Activated naive CD4-positive, alpha-beta T cell treated with anti-CD3 and anti-CD28 coated beads for 36 hours (primary cell): ENCODE data around the gene BBS7. TPM values are rescaled to one million over a fixed set of nuclear protein-coding genes. Genes with fewer than 3 reads are reported as not detected.

ENCODE experiments used
- CTCF ChIA-PET: fragments of 350-600 bp; sonication (Branson Sonifier 250); formaldehyde crosslinking; loops from one replicate; lab custom pipeline; 2021; ENCODE audit warnings: antibody characterized with exemption; lab: Charles Lee
- DNase-seq: peaks from one replicate; pipeline ENCODE4 v3.0.0-alpha.2; 2020
- H3K27ac Mint-ChIP-seq: one replicate; pipeline ENCODE4 v1.8.0; 2021; ENCODE audit warnings: mild to moderate bottlenecking, mixed read lengths
- H3K27me3 Mint-ChIP-seq: one replicate; pipeline ENCODE4 v1.8.0; 2021; ENCODE audit warnings: low read depth, mixed read lengths
- H3K36me3 Mint-ChIP-seq: one replicate; pipeline ENCODE4 v1.8.0; 2021; ENCODE audit warnings: low read depth, mixed read lengths
- H3K4me1 Mint-ChIP-seq: one replicate; pipeline ENCODE4 v1.8.0; 2021; ENCODE audit warnings: low read depth, mixed read lengths
- H3K4me3 Mint-ChIP-seq: one replicate; pipeline ENCODE4 v1.8.0; 2021; ENCODE audit warnings: mild to moderate bottlenecking, moderate library complexity, mixed read lengths
- H3K9me3 Mint-ChIP-seq: one replicate; pipeline ENCODE4 v1.8.0; 2021; ENCODE audit warnings: mixed read lengths
- intact Hi-C: fragments of 100-400 bp; cut with micrococcal nuclease; formaldehyde crosslinking; loops from one replicate; pipeline ENCODE4 v1.15.1; 2023
- total RNA-seq, 2 experiments: library from RNA; stranded (reverse); gene quantifications; one replicate each; pipeline ENCODE4 v1.2.3, GENCODE V29; 2021

BBS7 gene
- total RNA-seq, 2 experiments from 2014 or later: 16.6 to 19.4 TPM

DNA sequence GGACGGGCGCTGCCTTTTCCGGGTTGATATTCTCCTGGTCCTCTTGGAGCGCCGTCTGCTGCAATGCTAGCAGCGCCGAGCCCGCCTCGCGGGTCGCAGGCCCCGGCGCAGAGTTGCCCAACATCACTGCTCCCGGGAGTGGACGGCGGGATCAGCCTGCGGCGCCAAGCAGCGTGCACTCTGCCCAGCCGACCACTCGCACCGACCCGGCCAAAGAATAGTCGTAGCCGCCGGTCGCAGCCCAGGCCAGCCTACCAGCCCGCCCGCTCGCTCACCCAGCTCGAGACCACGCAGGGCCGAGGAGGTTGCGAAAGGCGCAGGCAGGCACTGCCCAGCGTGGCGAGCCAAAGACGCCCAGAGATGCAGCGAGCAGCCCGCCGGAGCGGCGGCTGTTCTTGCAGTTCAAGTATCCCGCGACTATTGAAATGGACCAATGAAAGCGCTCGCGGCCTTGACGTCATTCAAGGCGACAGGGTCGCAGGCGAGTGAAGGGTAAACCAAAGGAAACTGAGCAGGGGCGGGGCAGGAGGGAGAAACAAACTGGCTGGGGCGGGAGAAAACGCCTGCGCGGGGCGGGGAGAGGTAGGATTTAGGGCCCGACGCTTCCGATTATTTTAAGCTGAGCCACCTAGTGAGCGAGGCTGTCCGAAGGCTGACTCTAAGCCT is 46.6 kb downstream of the BBS7 start, which contains the start of gene CCNA2:
Gene CCNA2 (minus strand): TSS at position 379 of the 666 bp plus-strand sequence. CDS start 255 bp downstream, at position 124.
- Mint-ChIP-seq H3K27me3 (no peaks in the 10 kb centered on the region), H3K4me1 (peaks cover 20% of the 10 kb centered on the region)
- CTCF ChIA-PET: interaction anchor here (0.7 kb wide), 1 partner anchor 23 kb away, joined by 3 read pairs; no protein-coding TSS in a partner anchor

DNA sequence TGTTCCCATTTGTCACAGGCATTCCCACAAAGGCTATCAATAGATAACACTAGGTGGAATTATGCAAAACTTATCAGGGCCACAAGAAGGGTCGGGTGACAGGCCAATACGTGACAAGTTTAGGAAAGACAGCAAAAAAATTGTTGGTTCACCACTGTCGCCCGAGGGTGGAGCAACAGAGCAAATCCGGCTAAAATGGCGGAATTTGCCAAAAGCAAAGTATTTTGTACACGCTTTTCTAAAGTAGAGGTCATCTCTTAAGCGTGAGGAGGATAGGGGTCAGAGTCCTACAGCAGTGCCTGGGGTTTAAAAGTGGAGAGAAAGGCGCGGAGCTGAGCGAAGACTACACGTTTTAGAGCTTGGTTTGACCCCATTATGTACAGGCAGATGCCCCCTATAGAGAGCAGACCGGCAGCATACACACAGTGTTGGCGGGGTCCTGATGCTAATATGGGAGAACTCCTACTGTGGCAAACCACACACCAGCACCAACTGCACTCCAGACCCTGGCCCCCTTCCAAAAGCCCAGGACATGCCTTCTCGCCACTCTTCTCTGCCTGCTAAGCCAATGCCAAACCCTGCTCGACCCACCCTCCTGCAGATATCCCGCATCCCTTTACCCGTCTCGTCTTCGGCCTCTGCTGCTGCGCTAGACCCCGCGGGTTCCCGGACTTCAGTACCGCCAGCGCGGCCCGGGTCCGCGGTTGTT is 47.3 kb downstream of the BBS7 start:
- peak overlapping the region; percentile 86 for H3K27ac Mint-ChIP-seq
- DNase-seq: peak; percentile 61
- H3K36me3 Mint-ChIP-seq: peaks cover 42% of the 10 kb centered on the region
- intact Hi-C loops: loop anchor here (1.0 to 5.0 kb wide), 6 partner anchors 22 to 1099 kb away; partner anchors contain the start of genes BBS12, EXOSC9, IL2 and NUDT6
- CTCF ChIA-PET: interaction anchor here (0.6 to 0.7 kb wide), 2 partner anchors 14 to 23 kb away, joined by 3 read pairs; no protein-coding TSS in a partner anchor
- H3K27me3 Mint-ChIP-seq: no peaks in the 10 kb centered on the region
- peak overlapping the region; percentile 98 for H3K4me3 Mint-ChIP-seq
- no peaks in the 10 kb centered on the region for H3K9me3 Mint-ChIP-seq
- peaks cover 20% of the 10 kb centered on the region for H3K4me1 Mint-ChIP-seq

More for the DNA sequence above, 46.6 kb downstream of the BBS7 start, which contains the start of gene CCNA2:
- H3K27ac Mint-ChIP-seq: peak within 1 kb of the TSS; percentile 86
- H3K9me3 Mint-ChIP-seq: no peaks in the 10 kb centered on the region
- peak within 1 kb of the TSS; percentile 98 for H3K4me3 Mint-ChIP-seq
- DNase-seq: peak; percentile 99
- H3K36me3 Mint-ChIP-seq: peaks cover 36% of the 10 kb centered on the region
- intact Hi-C loops: loop anchor here (1.0 to 5.0 kb wide), 9 partner anchors 22 to 1099 kb away; partner anchors contain the start of genes ANXA5, BBS12, BBS7 and BLTP1

DNA sequence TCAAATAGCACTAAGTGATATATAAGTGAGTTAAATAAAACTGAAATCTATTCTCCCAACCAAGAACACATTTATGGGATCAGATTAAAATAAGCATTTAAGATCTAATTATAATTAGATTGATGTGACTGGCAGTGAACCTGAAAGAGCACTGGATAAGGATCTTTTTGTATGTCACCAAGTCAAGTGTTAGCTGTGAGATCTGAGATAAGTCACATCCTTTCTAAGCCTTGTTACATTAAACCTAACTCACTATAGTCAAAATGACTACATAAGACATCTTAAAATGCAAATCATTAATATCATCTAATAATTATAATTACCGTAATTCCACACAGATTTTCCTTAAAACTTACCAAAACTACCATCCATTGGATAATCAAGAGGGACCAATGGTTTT is 48.2 kb downstream of the BBS7 start:
- Mint-ChIP-seq H3K4me1 (peaks cover 20% of the 10 kb centered on the region), H3K4me3 (peak overlapping the region; percentile 98), H3K9me3 (no peaks in the 10 kb centered on the region), H3K36me3 (peaks cover 47% of the 10 kb centered on the region), H3K27me3 (no peaks in the 10 kb centered on the region), H3K27ac (no peak overlapping the region)
- CTCF ChIA-PET: interaction anchor here (1.0 kb wide), 2 partner anchors 16 to 18 kb away, joined by 4 to 5 read pairs; no protein-coding TSS in a partner anchor
- DNase-seq: no peak
- intact Hi-C loops: loop anchor here (5.0 kb wide), 5 partner anchors 565 to 1100 kb away; partner anchors contain the start of genes BBS12, IL2 and NUDT6

DNA sequence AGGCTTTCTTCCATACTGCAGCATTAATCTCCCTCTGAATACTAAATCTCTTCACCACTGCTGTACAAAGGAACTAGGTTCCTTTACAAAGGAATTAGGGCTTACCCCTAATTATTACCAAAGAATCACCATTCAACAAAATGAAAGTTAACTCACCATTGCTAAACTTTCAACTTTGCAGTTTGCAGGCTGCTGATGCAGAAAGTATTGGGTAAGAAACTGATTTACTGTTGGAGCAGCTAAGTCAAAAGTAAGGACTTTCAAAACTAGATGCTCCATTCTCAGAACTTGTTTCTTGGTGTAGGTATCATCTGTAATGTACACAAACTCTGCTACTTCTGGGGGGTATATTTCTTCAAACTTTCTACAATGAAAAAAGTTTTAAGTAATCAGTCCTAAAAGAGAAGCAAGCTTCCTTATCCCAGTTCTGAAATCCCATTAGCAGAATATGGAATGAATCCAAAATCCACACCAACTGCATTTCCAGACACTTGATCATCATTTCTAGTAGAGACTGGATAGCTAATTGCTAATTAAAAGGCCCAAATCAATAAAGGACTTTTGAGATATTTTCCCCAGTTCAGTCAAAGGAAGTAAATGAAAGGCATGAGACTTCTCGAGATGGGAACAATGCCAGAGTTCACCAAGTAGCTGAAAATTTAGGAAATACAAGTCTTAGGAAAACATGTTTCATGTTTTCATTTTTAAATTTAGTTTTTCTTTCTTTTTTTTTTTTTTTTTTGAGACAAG is 50.9 kb downstream of the BBS7 start:
- peaks cover 57% of the 10 kb centered on the region for H3K36me3 Mint-ChIP-seq
- no peak for DNase-seq
- H3K27me3 Mint-ChIP-seq: no peaks in the 10 kb centered on the region
- CTCF ChIA-PET: interaction anchor here (0.6 to 0.7 kb wide), 2 partner anchors 8 to 758 kb away, joined by 3 read pairs; no protein-coding TSS in a partner anchor
- H3K4me1 Mint-ChIP-seq: peaks cover 21% of the 10 kb centered on the region
- intact Hi-C loops: no loop called here
- H3K9me3 Mint-ChIP-seq: no peaks in the 10 kb centered on the region
- peak overlapping the region; percentile 9 for H3K27ac Mint-ChIP-seq
- H3K4me3 Mint-ChIP-seq: no peak overlapping the region

DNA sequence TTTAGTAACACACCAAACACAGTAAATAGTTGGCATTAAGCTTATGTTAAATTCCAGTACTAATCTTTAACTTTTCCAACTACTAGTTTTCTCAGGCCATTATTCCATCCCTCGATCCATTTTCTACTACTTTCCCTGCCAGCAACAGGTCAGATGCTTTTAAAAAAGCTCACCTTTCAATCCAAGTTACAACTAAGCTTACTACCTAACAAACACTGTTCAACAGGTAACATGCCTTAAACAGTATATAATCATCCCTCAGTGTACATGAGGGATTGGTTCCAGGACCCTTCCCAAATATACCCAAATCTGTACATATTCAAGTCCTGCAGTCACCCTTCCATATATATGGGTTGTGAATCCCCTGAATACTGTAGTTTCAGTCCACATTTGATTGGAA is 52.1 kb downstream of the BBS7 start:
- Mint-ChIP-seq H3K36me3 (peaks cover 57% of the 10 kb centered on the region), H3K4me3 (no peak overlapping the region), H3K9me3 (no peaks in the 10 kb centered on the region), H3K4me1 (peaks cover 23% of the 10 kb centered on the region), H3K27ac (peak overlapping the region; percentile 1), H3K27me3 (no peaks in the 10 kb centered on the region)
- DNase-seq: no peak
- intact Hi-C loops: no loop called here
- CTCF ChIA-PET: no interaction called here

DNA sequence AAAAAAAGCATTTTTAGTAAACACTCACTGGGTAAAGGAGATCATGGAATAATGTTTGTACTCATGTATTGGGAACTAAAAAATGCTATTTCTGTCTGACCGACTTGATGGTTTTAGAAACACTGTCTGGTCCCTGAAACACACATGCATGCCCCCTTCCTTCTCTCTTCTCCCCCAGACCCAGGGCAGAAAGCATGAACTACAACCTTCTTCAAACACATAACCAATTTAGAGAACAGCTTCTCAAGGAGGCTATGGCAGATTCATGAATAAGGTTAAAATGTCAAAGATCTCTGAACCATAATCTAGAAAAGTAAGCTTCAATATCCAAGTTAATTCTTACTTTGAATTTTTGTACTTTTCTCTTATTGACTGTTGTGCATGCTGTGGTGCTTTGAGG is 52.6 kb downstream of the BBS7 start:
- Mint-ChIP-seq H3K36me3 (peaks cover 54% of the 10 kb centered on the region), H3K4me3 (no peak overlapping the region)
- CTCF ChIA-PET: no interaction called here

DNA sequence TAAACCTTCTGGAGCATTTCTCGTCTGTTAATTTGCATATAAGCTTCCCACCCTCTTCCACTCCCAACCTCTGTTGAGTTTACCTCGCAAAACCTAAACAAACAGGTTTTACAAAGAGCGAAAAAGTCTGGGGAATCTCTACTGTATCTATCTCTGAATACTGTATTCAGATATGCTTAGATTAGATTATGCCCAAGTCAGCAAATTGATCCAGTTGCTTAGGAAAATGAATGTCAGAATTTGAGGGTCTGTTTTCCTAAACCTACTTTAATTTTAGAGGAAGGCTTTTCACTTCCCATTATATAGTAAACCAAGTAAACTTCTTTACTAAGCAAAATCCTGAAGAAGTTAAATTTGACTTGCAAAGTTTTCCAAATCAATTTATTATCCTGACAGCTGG is 53.3 kb downstream of the BBS7 start:
- H3K4me3 Mint-ChIP-seq: no peak overlapping the region
- no peak overlapping the region for H3K27ac Mint-ChIP-seq
- intact Hi-C loops: no loop called here
- H3K36me3 Mint-ChIP-seq: peaks cover 50% of the 10 kb centered on the region
- DNase-seq: no peak
- CTCF ChIA-PET: no interaction called here
- peaks cover 17% of the 10 kb centered on the region for H3K4me1 Mint-ChIP-seq
- no peaks in the 10 kb centered on the region for H3K9me3 Mint-ChIP-seq
- H3K27me3 Mint-ChIP-seq: no peaks in the 10 kb centered on the region

More for the DNA sequence above, 52.6 kb downstream of the BBS7 start:
- peak overlapping the region; percentile 10 for H3K27ac Mint-ChIP-seq
- no peaks in the 10 kb centered on the region for H3K27me3 Mint-ChIP-seq
- no peak for DNase-seq
- intact Hi-C loops: no loop called here
- peaks cover 23% of the 10 kb centered on the region for H3K4me1 Mint-ChIP-seq
- no peaks in the 10 kb centered on the region for H3K9me3 Mint-ChIP-seq

DNA sequence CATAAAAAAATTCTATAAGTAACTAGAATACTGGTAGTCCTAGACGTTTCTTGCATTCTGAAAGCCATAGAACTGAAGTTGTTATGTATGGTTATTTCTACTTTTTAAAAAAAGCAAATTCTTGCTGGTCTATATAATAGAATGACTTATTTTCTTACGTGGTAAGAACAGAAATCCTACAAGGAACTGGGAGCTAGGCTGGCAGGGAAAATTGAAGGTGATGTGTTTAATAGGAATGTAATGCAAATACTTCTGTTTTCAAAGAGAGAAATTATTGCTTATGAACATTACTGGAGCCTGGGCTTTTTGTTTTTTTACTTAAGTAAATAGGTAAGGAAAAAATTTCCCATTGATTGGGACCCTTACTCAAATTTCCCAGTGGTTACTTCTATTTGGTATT is 55.5 kb downstream of the BBS7 start:
- H3K9me3 Mint-ChIP-seq: no peaks in the 10 kb centered on the region
- no peak overlapping the region for H3K27ac Mint-ChIP-seq
- intact Hi-C loops: no loop called here
- peaks cover 10% of the 10 kb centered on the region for H3K4me1 Mint-ChIP-seq
- H3K36me3 Mint-ChIP-seq: peaks cover 45% of the 10 kb centered on the region
- H3K27me3 Mint-ChIP-seq: no peaks in the 10 kb centered on the region
- CTCF ChIA-PET: no interaction called here
- DNase-seq: no peak
- H3K4me3 Mint-ChIP-seq: no peak overlapping the region

DNA sequence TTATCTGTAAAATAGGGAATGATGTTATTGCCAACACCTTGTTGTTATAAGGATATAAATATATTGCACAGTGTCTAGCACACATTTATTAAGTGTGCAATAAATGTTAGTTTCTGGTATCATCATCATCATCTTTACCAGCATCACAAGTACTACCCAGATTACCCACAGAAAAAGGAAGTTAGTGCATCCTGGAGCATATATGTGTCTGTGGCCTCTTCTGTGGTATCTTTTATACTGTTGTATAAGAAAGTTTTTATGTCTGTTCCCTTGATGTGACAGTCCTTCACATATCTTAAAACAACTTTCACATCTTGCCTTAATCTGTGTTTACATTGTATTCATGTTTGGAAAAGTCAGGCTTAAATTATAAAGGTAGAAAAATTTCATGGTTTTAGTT is 59.2 kb downstream of the BBS7 start:
- no peaks in the 10 kb centered on the region for H3K9me3 Mint-ChIP-seq
- no peaks in the 10 kb centered on the region for H3K27me3 Mint-ChIP-seq
- H3K4me1 Mint-ChIP-seq: peaks cover 5% of the 10 kb centered on the region
- intact Hi-C loops: no loop called here
- H3K27ac Mint-ChIP-seq: no peak overlapping the region
- CTCF ChIA-PET: interaction anchor here (1.0 to 1.2 kb wide), 2 partner anchors 8 to 45 kb away, joined by 3 read pairs; no protein-coding TSS in a partner anchor
- peaks cover 27% of the 10 kb centered on the region for H3K36me3 Mint-ChIP-seq
- no peak for DNase-seq
- no peak overlapping the region for H3K4me3 Mint-ChIP-seq

DNA sequence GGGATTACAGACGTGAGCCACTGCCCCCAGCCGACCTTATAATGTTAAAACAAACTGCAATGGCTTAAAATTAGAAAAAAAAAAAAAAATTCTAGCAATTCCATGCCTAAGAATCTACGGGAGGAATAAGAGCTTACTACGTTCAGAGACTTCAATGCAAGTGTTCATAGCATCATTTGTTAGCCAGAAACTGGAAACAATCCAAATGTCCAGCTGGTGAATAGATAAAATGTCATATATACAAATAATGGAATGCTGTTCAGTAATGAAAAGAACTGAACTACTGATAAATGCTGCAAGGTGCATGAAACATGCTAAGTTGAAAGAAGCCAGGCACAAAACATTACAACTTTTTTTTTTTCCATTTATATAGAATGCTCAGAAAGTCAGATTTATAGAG is 63.9 kb downstream of the BBS7 start:
- Mint-ChIP-seq H3K4me1 (peaks cover 23% of the 10 kb centered on the region), H3K9me3 (no peaks in the 10 kb centered on the region), H3K36me3 (peaks cover 39% of the 10 kb centered on the region), H3K27ac (no peak overlapping the region), H3K4me3 (no peak overlapping the region), H3K27me3 (no peaks in the 10 kb centered on the region)
- no peak for DNase-seq
- CTCF ChIA-PET: interaction anchor here (1.0 kb wide), 1 partner anchor 16 kb away, joined by 4 read pairs; no protein-coding TSS in a partner anchor
- intact Hi-C loops: loop anchor here (10.0 kb wide), 1 partner anchor 582 kb away; no protein-coding TSS in a partner anchor

DNA sequence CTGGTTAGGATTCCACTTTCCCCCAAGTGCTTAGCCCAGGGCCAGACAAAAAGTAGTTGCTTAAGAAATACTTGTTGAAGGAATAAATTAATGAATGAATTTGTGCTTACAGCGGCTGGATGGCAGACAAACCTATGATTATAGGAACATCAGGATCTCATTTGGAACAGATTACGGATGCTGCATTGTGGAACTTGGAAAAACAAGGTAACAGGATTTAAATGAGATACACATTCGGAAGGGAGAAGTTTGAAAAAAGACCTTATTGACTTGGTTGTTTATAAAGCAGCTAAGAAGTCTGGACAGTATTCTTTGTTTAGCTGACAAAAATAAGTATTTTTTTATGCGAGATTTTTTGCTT is 68.6 kb downstream of the BBS7 start:
- Mint-ChIP-seq H3K36me3 (peaks cover 28% of the 10 kb centered on the region), H3K4me1 (peaks cover 46% of the 10 kb centered on the region)
- CTCF ChIA-PET: interaction anchor here (0.6 to 0.7 kb wide), 2 partner anchors 14 to 16 kb away, joined by 3 read pairs; no protein-coding TSS in a partner anchor

More for the DNA sequence above, 68.6 kb downstream of the BBS7 start:
- H3K27ac Mint-ChIP-seq: peak overlapping the region; percentile 98
- intact Hi-C loops: loop anchor here (1.0 to 10.0 kb wide), 6 partner anchors 22 to 1596 kb away; partner anchors contain the start of genes ANXA5, BBS7, BLTP1 and CCNA2
- no peaks in the 10 kb centered on the region for H3K9me3 Mint-ChIP-seq
- H3K4me3 Mint-ChIP-seq: peak overlapping the region; percentile 89
- no peak for DNase-seq
- H3K27me3 Mint-ChIP-seq: no peaks in the 10 kb centered on the region
